Gastrocnemius medialis (tissue), 4 donors: ENCODE results near the gene TUSC2. TPM values are rescaled to one million over a fixed set of nuclear protein-coding genes. Genes with fewer than 3 reads are reported as not detected.
A peak's percentile ranks its signal among the peaks of the same experiment; 100 is the strongest.

Experiments
- ATAC-seq, 2 donors: fragments of 150-250 bp; one replicate each; pipeline ENCODE4 v1.9.1; 2016
- DNase-seq, 2 donors: peaks; one replicate each; pipeline ENCODE4 v3.0.0-alpha.2; 2019
- H3K27ac ChIP-seq, 4 donors: fragments of 200-600 bp; sonication (generic); 1 replicate in 1 of 4; 2 replicates in 3 of 4; pipeline ENCODE4 v1.5.1; 2016 to 2018; ENCODE audit warnings: mild to moderate bottlenecking in 2 of 4, moderate library complexity in 1 of 4
- H3K27me3 ChIP-seq, 3 donors: fragments of 200-600 bp; sonication (generic) in 2 of 3; 1 replicate in 1 of 3; 2 replicates in 2 of 3; pipeline versions ENCODE4 v1.5.1 to v1.6.0; 2016 to 2019; ENCODE audit warnings: mild to moderate bottlenecking in 1 of 3, moderate library complexity in 1 of 3
- H3K36me3 ChIP-seq, 2 donors: fragments of 200-600 bp; sonication (generic) in 1 of 2; one replicate each; pipeline ENCODE4 v1.5.1; 2017 to 2018
- H3K4me1 ChIP-seq, 2 donors: fragments of 200-600 bp; sonication (generic) in 1 of 2; one replicate each; pipeline ENCODE4 v1.5.1; 2016 to 2017; ENCODE audit warnings: mild to moderate bottlenecking in 2 of 2
- H3K4me3 ChIP-seq, 4 donors: fragments of 200-600 bp; sonication (generic) in 3 of 4; 1 replicate in 1 of 4; 2 replicates in 3 of 4; pipeline ENCODE4 v1.5.1; 2016 to 2019; ENCODE audit warnings: mild to moderate bottlenecking in 2 of 4
- H3K9me3 ChIP-seq, 3 donors: fragments of 200-600 bp; sonication (generic) in 2 of 3; 1 replicate in 1 of 3; 2 replicates in 2 of 3; pipeline ENCODE4 v1.5.1; 2016 to 2019
- CTCF ChIP-seq, 5 experiments: fragments of 450-650 bp in 3 of 5; fragments of 200-600 bp in 2 of 5; sonication (generic) in 2 of 5; IDR thresholded peaks in 4 of 5; conservative IDR thresholded peaks in 1 of 5; 1 replicate in 4 of 5; 2 replicates in 1 of 5; pipeline ENCODE4 v1.5.1; 2016 to 2019; ENCODE audit warnings: antibody characterized with exemption in 5 of 5, mild to moderate bottlenecking in 3 of 5, moderate library complexity in 3 of 5
- POLR2A ChIP-seq, 2 donors: fragments of 450-650 bp; IDR thresholded peaks; one replicate each; pipeline ENCODE4 v1.6.1; 2017; ENCODE audit warnings: antibody characterized with exemption in 2 of 2, mild to moderate bottlenecking in 2 of 2, moderate library complexity in 2 of 2
- in situ Hi-C, 4 donors: fragments of 200-750 bp; cut with MboI; loops; one replicate each; pipeline versions ENCODE4 v1.15.0 to v1.8.0; 2017; ENCODE audit warnings: low sequenced_read_pairs in 4 of 4
- intact Hi-C: fragments of 100-400 bp; cut with DNase I; formaldehyde crosslinking; loops from one replicate; pipeline ENCODE4 v1.15.1; 2023; ENCODE audit warnings: low total_unique reads
- total RNA-seq, 4 donors: library from RNA; depleted of rRNA; stranded (reverse); fragments of >200 nt; gene quantifications; one replicate each; pipeline versions ENCODE4 v1.1.0 to v1.2.3, GENCODE V29; 2016

TUSC2 gene
- total RNA-seq, 4 donors from 2014 or later: 38.5 to 72.7 (median 51.5) TPM

DNA sequence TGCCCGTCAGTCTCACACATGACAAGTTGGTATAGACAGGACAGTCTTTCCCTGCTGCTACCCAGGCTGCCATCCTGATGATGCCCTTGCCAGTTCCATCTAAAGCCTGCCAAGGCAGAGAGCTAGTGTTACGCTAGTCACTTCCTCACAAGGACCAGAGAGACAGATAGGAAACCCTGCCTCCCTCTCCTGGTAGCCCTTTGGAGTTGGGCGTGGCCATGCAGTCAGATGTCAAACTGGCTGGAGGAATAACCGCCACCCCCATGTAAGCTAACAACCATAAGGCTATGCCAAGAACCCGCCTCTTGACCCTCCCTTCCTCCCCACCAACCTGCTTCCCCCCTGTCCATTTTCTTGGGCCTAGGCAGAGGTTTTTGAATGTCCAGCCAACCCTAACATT is 28.5 kb upstream of the TUSC2 start:
- DNase-seq (peak; percentile 30 to 70), ATAC-seq (peak in 1 of 2 donors; percentile 40)
- H3K36me3 ChIP-seq: peaks cover 0 to 40% of the 10 kb centered on the region in 2 donors
- H3K4me1 ChIP-seq: peaks cover 48 to 50% of the 10 kb centered on the region in 2 donors
- H3K4me3 ChIP-seq: peak overlapping the region; percentile 79 to 99 (median 82)
- no peaks in the 10 kb centered on the region for H3K9me3 ChIP-seq
- intact Hi-C loops: loop anchor here (5.0 to 10.0 kb wide), 3 partner anchors 211 to 1038 kb away; partner anchors contain the start of genes C3orf18, CISH, HEMK1 and RBM15B
- in situ Hi-C loops: loop anchor here in 1 of 4 donors (25.0 kb wide), 1 partner anchor 181 kb away; no protein-coding TSS in a partner anchor
- TF ChIP-seq POLR2A (IDR thresholded peaks at IDR 0.05) (no peak), CTCF (IDR thresholded peaks at IDR 0.05 in 4 of 5, conservative IDR thresholded peaks at IDR 0.05 in 1 of 5) (no peak)
- H3K27me3 ChIP-seq: no peaks in the 10 kb centered on the region
- peak overlapping the region; percentile 93 to 97 (median 94) for H3K27ac ChIP-seq

- Histone ChIP-seq H3K4me3 (peak overlapping the region; percentile 79 to 99 (median 82)), H3K4me1 (peaks cover 53 to 55% of the 10 kb centered on the region in 2 donors), H3K36me3 (peaks cover 0 to 40% of the 10 kb centered on the region in 2 donors), H3K9me3 (no peaks in the 10 kb centered on the region), H3K27me3 (no peaks in the 10 kb centered on the region), H3K27ac (peak overlapping the region; percentile 93 to 97 (median 94))
- in situ Hi-C loops (loop anchor here in 1 of 4 donors (25.0 kb wide), 1 partner anchor 181 kb away; no protein-coding TSS in a partner anchor), intact Hi-C loops (loop anchor here (5.0 to 10.0 kb wide), 3 partner anchors 211 to 1039 kb away; partner anchors contain the start of genes C3orf18, CISH, HEMK1 and RBM15B)
- ATAC-seq: no peak
- TF ChIP-seq POLR2A (IDR thresholded peaks at IDR 0.05): no peak
- no peak for TF ChIP-seq CTCF (IDR thresholded peaks at IDR 0.05 in 4 of 5, conservative IDR thresholded peaks at IDR 0.05 in 1 of 5)
- no peak for DNase-seq
Observed at GRCh38 chr3:50355829-50356552, 28.0 kb upstream of the TUSC2 start.

DNA sequence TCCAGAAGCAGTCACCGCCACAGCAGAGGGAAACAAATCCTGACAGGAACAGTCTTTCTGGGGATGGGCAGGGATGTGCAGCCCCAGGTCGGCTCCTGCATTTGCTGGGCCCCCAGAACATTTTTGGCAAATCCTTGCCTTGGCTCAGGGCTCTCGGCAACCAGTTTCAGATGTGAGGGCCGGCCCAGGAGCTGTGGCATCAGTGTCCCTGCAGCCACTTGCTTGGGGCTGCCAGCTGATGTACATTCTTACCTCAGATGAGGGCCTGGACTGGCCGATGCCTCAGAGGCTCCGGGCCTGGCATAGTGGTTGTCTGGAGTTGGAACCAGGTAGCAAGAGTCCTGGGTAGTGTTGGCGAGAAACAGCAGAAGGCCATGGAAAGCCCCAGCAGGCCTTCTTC is 26.8 kb upstream of the TUSC2 start:
- TF ChIP-seq POLR2A (IDR thresholded peaks at IDR 0.05) (no peak), CTCF (IDR thresholded peaks at IDR 0.05 in 4 of 5, conservative IDR thresholded peaks at IDR 0.05 in 1 of 5) (no peak)
- no peak for DNase-seq
- H3K27me3 ChIP-seq: no peaks in the 10 kb centered on the region
- no peaks in the 10 kb centered on the region for H3K9me3 ChIP-seq
- no peak overlapping the region for H3K4me3 ChIP-seq
- H3K36me3 ChIP-seq: peaks cover 0 to 40% of the 10 kb centered on the region in 2 donors
- peak overlapping the region in 1 of 4 donors; percentile 97 for H3K27ac ChIP-seq
- no peak for ATAC-seq
- intact Hi-C loops (loop anchor here (5.0 to 10.0 kb wide), 3 partner anchors 212 to 1040 kb away; partner anchors contain the start of genes C3orf18, CISH, HEMK1 and RBM15B), in situ Hi-C loops (loop anchor here in 1 of 4 donors (25.0 kb wide), 1 partner anchor 182 kb away; no protein-coding TSS in a partner anchor)
- H3K4me1 ChIP-seq: peaks cover 57 to 62% of the 10 kb centered on the region in 2 donors

- intact Hi-C loops (loop anchor here (10.0 kb wide), 1 partner anchor 1041 kb away; the partner anchor contains the start of gene RBM15B), in situ Hi-C loops (loop anchor here in 1 of 4 donors (25.0 kb wide), 1 partner anchor 183 kb away; no protein-coding TSS in a partner anchor)
- H3K4me1 ChIP-seq: peaks cover 63 to 67% of the 10 kb centered on the region in 2 donors
Observed at GRCh38 chr3:50354186-50354764, 26.3 kb upstream of the TUSC2 start.

More at GRCh38 chr3:50354186-50354764, 26.3 kb upstream of the TUSC2 start:
- Histone ChIP-seq H3K4me3 (no peak overlapping the region), H3K9me3 (no peaks in the 10 kb centered on the region), H3K27ac (no peak overlapping the region), H3K36me3 (peaks cover 0 to 40% of the 10 kb centered on the region in 2 donors), H3K27me3 (no peaks in the 10 kb centered on the region)
- no peak for TF ChIP-seq POLR2A (IDR thresholded peaks at IDR 0.05)
- TF ChIP-seq CTCF (IDR thresholded peaks at IDR 0.05 in 4 of 5, conservative IDR thresholded peaks at IDR 0.05 in 1 of 5): no peak
- no peak for DNase-seq
- ATAC-seq: no peak
